K562 (cell line): Measurements from ENCODE around the gene POC1B.

Experiments
- CBFB ChIP-seq: sonication (generic); formaldehyde crosslinking; IDR thresholded peaks from 2 replicates; pipeline ENCODE4 v1.4.0; 2020; ENCODE audit warnings: mild to moderate bottlenecking, missing genetic modification reagents
- COPS2 ChIP-seq: fragments of 450-650 bp; conservative IDR thresholded peaks from 2 replicates; pipeline ENCODE4 v1.6.1; 2016; ENCODE audit warnings: mild to moderate bottlenecking, moderate library complexity
- CTCF ChIP-seq, 3 experiments: IDR thresholded peaks in 2 of 3; conservative IDR thresholded peaks in 1 of 3; 2 replicates each; pipeline ENCODE4 v1.5.1; 2011 to 2012; ENCODE audit warnings: low read length in 3 of 3, mild to moderate bottlenecking in 3 of 3, control low read depth in 2 of 3, improper control_type of control experiment in 1 of 3, inconsistent platforms in 1 of 3, low read depth in 1 of 3, mixed read lengths in 1 of 3, moderate library complexity in 1 of 3; ENCODE audit not compliant: insufficient read depth in 2 of 3
- IRF2 ChIP-seq: sonication (generic); formaldehyde crosslinking; IDR thresholded peaks from 2 replicates; pipeline ENCODE4 v1.8.1; 2022; ENCODE audit warnings: mild to moderate bottlenecking, missing genetic modification reagents
- MAX ChIP-seq: sonication (generic); formaldehyde crosslinking; IDR thresholded peaks from 2 replicates; pipeline ENCODE4 v1.9.0; 2022; ENCODE audit warnings: mild to moderate bottlenecking, missing genetic modification reagents
- MYBL2 ChIP-seq, 2 experiments: fragments of 450-650 bp in 1 of 2; sonication (generic) in 1 of 2; formaldehyde crosslinking in 1 of 2; IDR thresholded peaks; 2 replicates each; pipeline versions ENCODE4 v1.6.1 to v1.8.1; 2017 to 2022; ENCODE audit warnings: borderline replicate concordance in 1 of 2, inconsistent platforms in 1 of 2, low read depth in 1 of 2, mild to moderate bottlenecking in 1 of 2, missing genetic modification reagents in 1 of 2, moderate library complexity in 1 of 2
- POLR2A ChIP-seq: fragments of 450-650 bp; conservative IDR thresholded peaks from 2 replicates; pipeline ENCODE4 v1.6.1; 2016
- POLR2AphosphoS5 ChIP-seq: IDR thresholded peaks from 2 replicates; pipeline ENCODE4 v1.6.1; 2011; ENCODE audit warnings: mild to moderate bottlenecking, low read depth, low read length, moderate library complexity; ENCODE audit not compliant: control insufficient read depth, insufficient read depth
- REST ChIP-seq, 2 experiments: fragments of 450-650 bp; formaldehyde crosslinking in 1 of 2; IDR thresholded peaks; 2 replicates each; pipeline versions ENCODE4 v1.4.0 to v1.6.1; 2014 to 2020; ENCODE audit warnings: mild to moderate bottlenecking in 2 of 2, borderline replicate concordance in 1 of 2, low read depth in 1 of 2
- UBTF ChIP-seq, 2 experiments: IDR thresholded peaks; 2 replicates each; pipeline ENCODE4 v1.6.1; 2012; ENCODE audit warnings: improper control_type of control experiment in 2 of 2, low read depth in 2 of 2, low read length in 2 of 2, borderline replicate concordance in 1 of 2
- ZFP30 ChIP-seq: fragments of 250-450 bp; sonication (Bioruptor Pico); IDR thresholded peaks from 2 replicates; pipeline ENCODE4 v1.8.0; 2022; ENCODE audit warnings: moderate library complexity, mild to moderate bottlenecking, inconsistent platforms, borderline replicate concordance
- TF ChIP-seq, protein P1 (sequence below): sonication (generic); formaldehyde crosslinking; IDR thresholded peaks from 2 replicates; pipeline ENCODE4 v1.5.0; 2020; ENCODE audit warnings: missing genetic modification reagents
- TF ChIP-seq, protein P2 (sequence below): fragments of 450-650 bp; conservative IDR thresholded peaks from 2 replicates; pipeline ENCODE4 v1.6.1; 2016; ENCODE audit warnings: missing genetic modification characterization, low read depth, mild to moderate bottlenecking, control low read depth, missing compliant biosample characterization
- TF ChIP-seq, protein P3 (sequence below): fragments of 250-450 bp; sonication (Bioruptor Pico); IDR thresholded peaks from 2 replicates; pipeline ENCODE4 v1.8.0; 2022; ENCODE audit warnings: inconsistent platforms, mild to moderate bottlenecking, moderate library complexity, borderline replicate concordance

- TF ChIP-seq IRF2 (CRISPR knock-in tag) (no peak), MYBL2 (IDR thresholded peaks at IDR 0.05; ENCODE audit: low read depth) (no peak), MYBL2 (CRISPR knock-in tag; IDR thresholded peaks at IDR 0.05; ENCODE audit: borderline replicate concordance) (no peak), CBFB (CRISPR knock-in tag) (no peak), POLR2AphosphoS5 (no peak), CTCF (IDR thresholded peaks at IDR 0.05 in 2 of 3, conservative IDR thresholded peaks at IDR 0.05 in 1 of 3; ENCODE audit: insufficient read depth in 2 of 3, low read depth in 1 of 3, low read length in 3 of 3) (peak; percentile 37 to 81 (median 63); a peak in 5 of 6 replicates), MAX (CRISPR knock-in tag) (no peak), UBTF (IDR thresholded peaks at IDR 0.05; ENCODE audit: borderline replicate concordance in 1 of 2, low read depth in 2 of 2, low read length in 2 of 2) (no peak), COPS2 (no peak), REST (IDR thresholded peaks at IDR 0.05; ENCODE audit: borderline replicate concordance) (peak; percentile 72; the same call in 1 of the 2 replicates), REST (CRISPR knock-in tag; IDR thresholded peaks at IDR 0.05; ENCODE audit: low read depth) (no peak), POLR2A (no peak), ZFP30 (CRISPR knock-in tag) (no peak)
- TF ChIP-seq, protein P1, sequence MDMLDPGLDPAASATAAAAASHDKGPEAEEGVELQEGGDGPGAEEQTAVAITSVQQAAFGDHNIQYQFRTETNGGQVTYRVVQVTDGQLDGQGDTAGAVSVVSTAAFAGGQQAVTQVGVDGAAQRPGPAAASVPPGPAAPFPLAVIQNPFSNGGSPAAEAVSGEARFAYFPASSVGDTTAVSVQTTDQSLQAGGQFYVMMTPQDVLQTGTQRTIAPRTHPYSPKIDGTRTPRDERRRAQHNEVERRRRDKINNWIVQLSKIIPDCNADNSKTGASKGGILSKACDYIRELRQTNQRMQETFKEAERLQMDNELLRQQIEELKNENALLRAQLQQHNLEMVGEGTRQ (CRISPR knock-in tag) = no peak
- TF ChIP-seq, protein P2, sequence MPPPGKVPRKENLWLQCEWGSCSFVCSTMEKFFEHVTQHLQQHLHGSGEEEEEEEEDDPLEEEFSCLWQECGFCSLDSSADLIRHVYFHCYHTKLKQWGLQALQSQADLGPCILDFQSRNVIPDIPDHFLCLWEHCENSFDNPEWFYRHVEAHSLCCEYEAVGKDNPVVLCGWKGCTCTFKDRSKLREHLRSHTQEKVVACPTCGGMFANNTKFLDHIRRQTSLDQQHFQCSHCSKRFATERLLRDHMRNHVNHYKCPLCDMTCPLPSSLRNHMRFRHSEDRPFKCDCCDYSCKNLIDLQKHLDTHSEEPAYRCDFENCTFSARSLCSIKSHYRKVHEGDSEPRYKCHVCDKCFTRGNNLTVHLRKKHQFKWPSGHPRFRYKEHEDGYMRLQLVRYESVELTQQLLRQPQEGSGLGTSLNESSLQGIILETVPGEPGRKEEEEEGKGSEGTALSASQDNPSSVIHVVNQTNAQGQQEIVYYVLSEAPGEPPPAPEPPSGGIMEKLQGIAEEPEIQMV (tag) = no peak
- TF ChIP-seq, protein P3, sequence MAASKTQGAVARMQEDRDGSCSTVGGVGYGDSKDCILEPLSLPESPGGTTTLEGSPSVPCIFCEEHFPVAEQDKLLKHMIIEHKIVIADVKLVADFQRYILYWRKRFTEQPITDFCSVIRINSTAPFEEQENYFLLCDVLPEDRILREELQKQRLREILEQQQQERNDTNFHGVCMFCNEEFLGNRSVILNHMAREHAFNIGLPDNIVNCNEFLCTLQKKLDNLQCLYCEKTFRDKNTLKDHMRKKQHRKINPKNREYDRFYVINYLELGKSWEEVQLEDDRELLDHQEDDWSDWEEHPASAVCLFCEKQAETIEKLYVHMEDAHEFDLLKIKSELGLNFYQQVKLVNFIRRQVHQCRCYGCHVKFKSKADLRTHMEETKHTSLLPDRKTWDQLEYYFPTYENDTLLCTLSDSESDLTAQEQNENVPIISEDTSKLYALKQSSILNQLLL (CRISPR knock-in tag) = no peak
Measured at GRCh38 chr12:89470741-89471509, 54.9 kb downstream of the POC1B start.
